Caki2 (cell line): ENCODE data around the gene COLQ. TPM values are rescaled to one million over a fixed set of nuclear protein-coding genes. Genes with fewer than 3 reads are reported as not detected.

Experiments used
- DNase-seq: peaks from one replicate; pipeline ENCODE4 v3.0.0-alpha.2; 2015; ENCODE audit warnings: low read depth
- in situ Hi-C: cut with HindIII; loops from 2 replicates; pipeline ENCODE4 v1.10.0; 2016; ENCODE audit warnings: low sequenced_read_pairs, low pct_unique_long_range_greater_than_20kb, mixed read lengths
- total RNA-seq: library from RNA; depleted of rRNA; stranded (reverse); fragments of >200 nt; shearing (Covaris generic); gene quantifications from 2 replicates; pipeline ENCODE4 v1.2.3, GENCODE V29; 2014; ENCODE audit warnings: low replicate concordance; rRNA removed

Gene COLQ
- total RNA-seq, 1 experiment from 2014 or later = not detected

DNA sequence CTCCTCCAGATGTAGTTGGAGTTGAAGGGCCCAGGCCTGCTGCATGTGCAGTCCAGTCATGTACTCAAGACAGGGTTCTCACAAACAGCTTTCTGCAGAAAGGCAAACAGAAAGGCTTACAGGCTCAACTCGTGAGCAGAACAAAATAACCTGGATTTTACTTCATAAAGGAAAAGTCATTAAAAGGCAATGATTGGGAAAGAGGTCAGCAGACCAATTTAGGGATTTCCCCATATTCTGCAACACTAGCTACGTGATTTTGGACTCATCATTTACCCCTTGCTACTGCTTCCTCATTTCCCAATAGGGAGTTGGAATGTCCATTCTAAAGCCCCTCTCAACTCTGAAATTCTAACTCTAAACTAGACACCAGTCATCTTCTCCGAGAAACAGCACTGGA is 112.3 kb downstream of the COLQ start:
- in situ Hi-C loops = no loop called here
- no peak for DNase-seq

DNA sequence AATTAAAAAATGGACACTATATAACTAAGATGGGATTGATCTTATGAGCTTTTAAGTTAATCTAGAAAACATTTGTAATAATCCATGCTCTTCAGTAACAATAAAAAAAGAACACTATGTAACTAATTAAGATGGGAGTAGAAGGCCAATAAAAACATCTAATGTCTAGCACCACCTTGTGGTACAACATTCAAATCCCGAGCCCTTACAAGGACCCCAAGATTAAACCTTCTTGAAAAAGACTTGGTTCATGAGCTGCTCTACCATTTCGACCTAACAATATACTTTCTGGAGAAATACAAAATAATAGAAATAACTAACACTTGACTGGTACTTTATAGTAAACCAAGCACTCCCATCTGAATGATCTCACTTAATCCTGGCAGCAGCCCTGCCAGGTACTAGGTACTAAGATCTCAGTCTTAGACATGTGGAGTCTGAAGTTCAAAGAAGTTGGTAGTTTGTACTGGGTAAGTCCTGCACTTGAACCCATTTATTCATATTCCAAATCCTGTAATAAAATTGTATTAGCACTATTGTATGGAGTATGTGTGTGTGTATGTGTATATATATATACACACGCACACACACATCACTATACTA is 116.0 kb downstream of the COLQ start:
- DNase-seq = peak; percentile 30
- in situ Hi-C loops = no loop called here

- DNase-seq = no peak
- in situ Hi-C loops = no loop called here
Observed at GRCh38 chr3:15404767-15405166, 116.7 kb downstream of the COLQ start.

DNA sequence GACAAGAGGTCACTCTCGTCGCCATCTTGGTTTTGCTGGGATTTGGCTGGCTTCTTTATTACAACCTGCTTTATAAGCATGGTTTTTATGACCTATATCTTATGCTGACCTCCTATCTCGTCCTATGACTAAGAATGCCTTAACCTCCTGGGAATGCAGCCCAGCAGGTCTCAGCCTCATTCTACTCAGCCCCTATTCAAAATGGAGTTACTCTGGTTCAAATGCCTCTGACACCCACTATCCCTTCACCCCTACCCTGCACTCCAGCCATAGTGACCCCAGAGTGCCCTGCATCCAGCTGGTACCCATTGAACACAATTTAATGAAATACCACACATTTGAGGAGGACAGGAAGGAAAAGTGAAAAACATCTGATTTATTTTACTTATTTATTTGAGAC is 117.5 kb downstream of the COLQ start:
- in situ Hi-C loops = no loop called here
- DNase-seq = no peak

GRCh38 chr3:15403495-15403894 is 118.0 kb downstream of the COLQ start:
- in situ Hi-C loops = no loop called here
- no peak for DNase-seq

- DNase-seq = no peak
Observed at GRCh38 chr3:15401936-15402335, 119.6 kb downstream of the COLQ start.

More at GRCh38 chr3:15401936-15402335, 119.6 kb downstream of the COLQ start:
- in situ Hi-C loops = no loop called here

Other genes with a start within 250 kb of the COLQ start
- gene SH3BP5, start 189.1 kb downstream of the COLQ start, total RNA-seq = 0.84 and 4.3 TPM in 2 replicates
- 11.2 and 14.2 TPM in 2 replicates for gene METTL6, start 94.2 kb downstream of the COLQ start, total RNA-seq
- 7.4 and 8.1 TPM in 2 replicates for gene EAF1, start 94.1 kb downstream of the COLQ start, total RNA-seq
- 7.9 and 10.9 TPM in 2 replicates for gene HACL1, start 79.9 kb upstream of the COLQ start, total RNA-seq
- 2.5 and 6.4 TPM in 2 replicates for gene BTD, start 80.0 kb upstream of the COLQ start, total RNA-seq